A673 (cell line): ENCODE results near the gene ZHX3. TPM values are rescaled to one million over a fixed set of nuclear protein-coding genes. Genes with fewer than 3 reads are reported as not detected.

Experiments used
- BruUV-seq: library from RNA; stranded (reverse); fragments of 400-500 nt; replicated peaks from 2 replicates; lab custom pipeline; 2021; lab: Mats Ljungman, UMichigan
- CTCF ChIA-PET: fragments of 300-600 bp; sonication (Branson Sonifier 250); formaldehyde crosslinking; loops from one replicate; lab custom pipeline; 2022; ENCODE audit warnings: antibody characterized with exemption; lab: Charles Lee
- POLR2A ChIA-PET: fragments of 300-600 bp; sonication (Branson Sonifier 250); formaldehyde crosslinking; loops from one replicate; lab custom pipeline; 2022; ENCODE audit warnings: antibody characterized with exemption; ENCODE audit not compliant: low non-redundant PET; lab: Charles Lee
- DNase-seq: peaks from one replicate; pipeline ENCODE4 v3.0.0-alpha.2; 2015; ENCODE audit warnings: low spot score
- H3K27ac ChIP-seq: fragments of 200-600 bp; sonication (generic); 2 replicates; pipeline ENCODE4 v1.5.1; 2016; ENCODE audit warnings: mixed run types, low read depth, mild to moderate bottlenecking, mixed read lengths, antibody characterized with exemption, low read length; ENCODE audit not compliant: poor library complexity, severe bottlenecking
- H3K27me3 ChIP-seq: fragments of 200-600 bp; sonication (generic); replicated peaks from 2 replicates; pipeline ENCODE4 v1.6.1; 2017; ENCODE audit warnings: mixed run types, low read depth, mild to moderate bottlenecking, mixed read lengths, antibody characterized with exemption, low read length; ENCODE audit not compliant: insufficient read depth, poor library complexity
- H3K36me3 ChIP-seq: fragments of 200-600 bp; sonication (generic); 2 replicates; pipeline ENCODE4 v1.6.1; 2016; ENCODE audit warnings: mixed run types, mild to moderate bottlenecking, mixed read lengths, antibody characterized with exemption, low read length; ENCODE audit not compliant: insufficient read depth, poor library complexity, severe bottlenecking
- H3K4me1 ChIP-seq: fragments of 200-600 bp; sonication (generic); 2 replicates; pipeline ENCODE4 v1.6.1; 2017; ENCODE audit warnings: mixed run types, mild to moderate bottlenecking, mixed read lengths, antibody characterized with exemption, low read length; ENCODE audit not compliant: insufficient read depth, poor library complexity, severe bottlenecking
- H3K4me3 ChIP-seq: fragments of 200-600 bp; sonication (generic); 2 replicates; pipeline ENCODE4 v1.5.1; 2016; ENCODE audit warnings: low read depth, mixed run types, mild to moderate bottlenecking, mixed read lengths, low read length; ENCODE audit not compliant: poor library complexity, severe bottlenecking
- H3K9me3 ChIP-seq: fragments of 200-600 bp; sonication (generic); 2 replicates; pipeline ENCODE4 v1.6.1; 2016; ENCODE audit warnings: mixed run types, low read depth, mild to moderate bottlenecking, mixed read lengths, antibody characterized with exemption, low read length; ENCODE audit not compliant: poor library complexity, severe bottlenecking
- EZH2 ChIP-seq: fragments of 200-600 bp; sonication (generic); IDR thresholded peaks from 2 replicates; pipeline ENCODE4 v1.6.1; 2017; ENCODE audit warnings: borderline replicate concordance, low read depth, mild to moderate bottlenecking, mixed read lengths, antibody characterized with exemption, low read length; ENCODE audit not compliant: poor library complexity, severe bottlenecking
- intact Hi-C: fragments of 100-400 bp; cut with micrococcal nuclease; formaldehyde crosslinking; loops from one replicate; pipeline ENCODE4 v1.10.0; 2022; ENCODE audit not compliant: unreplicated experiment
- total RNA-seq: library from RNA; stranded (reverse); gene quantifications from 2 replicates; pipeline ENCODE4 v1.2.3, GENCODE V29; 2021
- TF ChIP-seq, protein P1 (sequence below): fragments of 300-800, 200-600 bp; sonication (generic); conservative IDR thresholded peaks from 2 replicates; pipeline ENCODE4 v1.5.1; 2017; ENCODE audit warnings: low read depth, mild to moderate bottlenecking, antibody characterized with exemption, low read length, moderate library complexity, mixed read lengths

ZHX3 gene
- total RNA-seq, 1 experiment from 2014 or later, result 14.0 TPM

GRCh38 chr20:41218466-41218865, 99.1 kb downstream of the ZHX3 start:
- Histone ChIP-seq H3K4me3 (no peak overlapping the region), H3K27me3 (no peaks in the 10 kb centered on the region), H3K36me3 (no peaks in the 10 kb centered on the region), H3K27ac (no peak overlapping the region), H3K9me3 (no peaks in the 10 kb centered on the region), H3K4me1 (peaks cover 10% of the 10 kb centered on the region)
- no TSS peak for BruUV-seq
- CTCF ChIA-PET, result no interaction called here
- DNase-seq, result no peak
- POLR2A ChIA-PET, result no interaction called here
- intact Hi-C loops, result no loop called here
- TF ChIP-seq, protein P1, sequence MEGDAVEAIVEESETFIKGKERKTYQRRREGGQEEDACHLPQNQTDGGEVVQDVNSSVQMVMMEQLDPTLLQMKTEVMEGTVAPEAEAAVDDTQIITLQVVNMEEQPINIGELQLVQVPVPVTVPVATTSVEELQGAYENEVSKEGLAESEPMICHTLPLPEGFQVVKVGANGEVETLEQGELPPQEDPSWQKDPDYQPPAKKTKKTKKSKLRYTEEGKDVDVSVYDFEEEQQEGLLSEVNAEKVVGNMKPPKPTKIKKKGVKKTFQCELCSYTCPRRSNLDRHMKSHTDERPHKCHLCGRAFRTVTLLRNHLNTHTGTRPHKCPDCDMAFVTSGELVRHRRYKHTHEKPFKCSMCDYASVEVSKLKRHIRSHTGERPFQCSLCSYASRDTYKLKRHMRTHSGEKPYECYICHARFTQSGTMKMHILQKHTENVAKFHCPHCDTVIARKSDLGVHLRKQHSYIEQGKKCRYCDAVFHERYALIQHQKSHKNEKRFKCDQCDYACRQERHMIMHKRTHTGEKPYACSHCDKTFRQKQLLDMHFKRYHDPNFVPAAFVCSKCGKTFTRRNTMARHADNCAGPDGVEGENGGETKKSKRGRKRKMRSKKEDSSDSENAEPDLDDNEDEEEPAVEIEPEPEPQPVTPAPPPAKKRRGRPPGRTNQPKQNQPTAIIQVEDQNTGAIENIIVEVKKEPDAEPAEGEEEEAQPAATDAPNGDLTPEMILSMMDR, result no peak
- TF ChIP-seq EZH2, result no peak

- POLR2A ChIA-PET, result no interaction called here
- Histone ChIP-seq H3K36me3 (no peaks in the 10 kb centered on the region), H3K27me3 (no peaks in the 10 kb centered on the region), H3K4me3 (no peak overlapping the region), H3K4me1 (peaks cover 2% of the 10 kb centered on the region), H3K9me3 (no peaks in the 10 kb centered on the region), H3K27ac (no peak overlapping the region)
- intact Hi-C loops, result no loop called here
- TF ChIP-seq, protein P1, result no peak
- no peak for TF ChIP-seq EZH2
- no TSS peak for BruUV-seq
- CTCF ChIA-PET, result no interaction called here
- no peak for DNase-seq
Observed at GRCh38 chr20:41217422-41217821, 100.1 kb downstream of the ZHX3 start.

DNA sequence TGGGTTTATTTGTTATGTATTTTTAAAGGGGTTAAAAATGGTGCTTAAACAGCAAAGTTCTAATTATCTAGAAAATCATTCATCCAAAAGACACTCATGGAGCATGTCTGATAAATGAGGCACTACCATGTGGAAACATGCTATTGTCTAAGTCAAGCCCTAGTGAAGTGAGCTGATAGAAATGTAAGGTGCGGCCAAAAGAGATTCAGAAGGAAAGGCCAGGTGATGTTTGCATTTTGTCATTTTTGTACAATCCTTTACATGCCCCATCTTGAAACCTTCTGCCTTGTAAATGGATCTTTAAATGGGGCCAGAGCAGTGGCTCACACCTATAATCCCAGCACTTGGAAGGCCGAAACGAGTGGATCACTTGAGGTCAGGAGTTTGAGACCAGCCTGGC, 102.9 kb downstream of the ZHX3 start:
- intact Hi-C loops, result no loop called here
- no peak for DNase-seq
- ChIA-PET POLR2A (no interaction called here), CTCF (no interaction called here)
- H3K36me3 ChIP-seq, result no peaks in the 10 kb centered on the region
- BruUV-seq, result no TSS peak
- TF ChIP-seq, protein P1, result no peak
- TF ChIP-seq EZH2, result no peak
- H3K27ac ChIP-seq, result no peak overlapping the region
- H3K4me3 ChIP-seq, result no peak overlapping the region
- H3K27me3 ChIP-seq, result no peaks in the 10 kb centered on the region
- no peaks in the 10 kb centered on the region for H3K4me1 ChIP-seq
- H3K9me3 ChIP-seq, result no peaks in the 10 kb centered on the region
